Umbilical cord (tissue), 2 donors: ENCODE data around the gene USP3. TPM values are rescaled to one million over a fixed set of nuclear protein-coding genes. Genes with fewer than 3 reads are reported as not detected.
"Not testable (repeated sequence)": the region's sequence is repeated elsewhere in the genome, so short reads cannot be mapped to it uniquely, and the experiment has no call there.

Source experiments
- DNase-seq: peaks from one replicate; pipeline ENCODE4 v3.0.0-alpha.2; 2015; ENCODE audit warnings: low spot score
- total RNA-seq: library from RNA; depleted of rRNA; stranded (reverse); fragments of >200 nt; gene quantifications from one replicate; pipeline ENCODE4 v1.2.3, GENCODE V29; 2014; ENCODE audit warnings: low replicate concordance; ENCODE audit not compliant: insufficient read depth

USP3 gene
- total RNA-seq, 1 donor from 2014 or later = 31.8 TPM

GRCh38 chr15:63609448-63609847, 105.1 kb downstream of the USP3 start:
- DNase-seq = no peak

GRCh38 chr15:63610209-63610841, 105.9 kb downstream of the USP3 start:
- DNase-seq = peak; percentile 98

GRCh38 chr15:63611177-63611576, 106.8 kb downstream of the USP3 start:
- no peak for DNase-seq

- no peak for DNase-seq
These were observed 107.9 kb downstream of the USP3 start for GRCh38 chr15:63612300-63612699.

- DNase-seq = no peak
These were observed 111.5 kb downstream of the USP3 start for GRCh38 chr15:63615935-63616334.

- DNase-seq = not testable (repeated sequence)
These were observed 112.8 kb downstream of the USP3 start for GRCh38 chr15:63617147-63617546.

- DNase-seq = not testable (repeated sequence)
These were observed 113.2 kb downstream of the USP3 start for GRCh38 chr15:63617627-63618026.

- not testable (repeated sequence) for DNase-seq
These were observed 116.4 kb downstream of the USP3 start for GRCh38 chr15:63620760-63621159.

GRCh38 chr15:63623232-63623969, 119.0 kb downstream of the USP3 start:
- DNase-seq = no peak

- no peak for DNase-seq
These were observed 122.6 kb downstream of the USP3 start for GRCh38 chr15:63626955-63627354.

- DNase-seq = no peak
These were observed 123.9 kb downstream of the USP3 start for GRCh38 chr15:63628123-63628822.

GRCh38 chr15:63630036-63630751, 125.8 kb downstream of the USP3 start:
- no peak for DNase-seq

GRCh38 chr15:63633312-63633711, 128.9 kb downstream of the USP3 start:
- no peak for DNase-seq

- DNase-seq = no peak
These were observed 129.8 kb downstream of the USP3 start for GRCh38 chr15:63634154-63634553.

GRCh38 chr15:63636518-63637061, 132.2 kb downstream of the USP3 start:
- DNase-seq = no peak

- no peak for DNase-seq
These were observed 134.4 kb downstream of the USP3 start for GRCh38 chr15:63638839-63639238.

- DNase-seq = no peak
These were observed 135.8 kb downstream of the USP3 start for GRCh38 chr15:63640146-63640545.
